HCT116 (cell line): ENCODE results near the gene MT3. TPM values are rescaled to one million over a fixed set of nuclear protein-coding genes. Genes with fewer than 3 reads are reported as not detected.

Experiments
- ATAC-seq: fragments of 200-7000 bp; cut with Tn5 transposase; 2 replicates; pipeline ENCODE4 v1.9.1; 2020; ENCODE audit warnings: mild to moderate bottlenecking, moderate library complexity
- BruUV-seq: library from RNA; stranded (reverse); fragments of 400-500 nt; replicated peaks from 2 replicates; lab custom pipeline; 2021; lab: Mats Ljungman, UMichigan
- CTCF ChIA-PET: fragments of 300-600 bp; sonication (Branson Sonifier 250); formaldehyde crosslinking; loops from one replicate; lab custom pipeline; 2021; ENCODE audit warnings: antibody characterized with exemption; lab: Charles Lee
- POLR2A ChIA-PET: fragments of 300-600, 350-600 bp; sonication (Branson Sonifier 250); formaldehyde crosslinking; loops from one replicate; lab custom pipeline; 2021; ENCODE audit warnings: antibody characterized with exemption; lab: Charles Lee
- RAD21 ChIA-PET, 2 experiments: fragments of 300-600 bp; sonication (Branson Sonifier 250); formaldehyde crosslinking; loops; one replicate each; lab custom pipeline; 2023; ENCODE audit warnings: low total read pairs in 2 of 2; ENCODE audit not compliant: uncharacterized antibody in 2 of 2, unreplicated experiment in 2 of 2, low non-redundant PET in 1 of 2; lab: Charles Lee
- DNase-seq: peaks from one replicate; pipeline ENCODE4 v3.0.0-alpha.2; 2010; ENCODE audit warnings: low read depth, low spot score
- H2AFZ ChIP-seq: fragments of 200-600 bp; shearing (Covaris generic), sonication (generic); 2 replicates; pipeline ENCODE4 v1.6.1; 2017; ENCODE audit warnings: low read depth, mixed run types, mixed read lengths, antibody characterized with exemption, low read length; ENCODE audit not compliant: poor library complexity, severe bottlenecking
- H3K27ac ChIP-seq: 2 replicates; pipeline ENCODE4 v1.5.1; 2012; ENCODE audit warnings: low read depth, low read length
- H3K27me3 ChIP-seq: fragments of 200-600 bp; sonication (generic); 2 replicates; pipeline ENCODE4 v1.6.1; 2016; ENCODE audit warnings: mixed run types, low read length, mixed read lengths; ENCODE audit not compliant: insufficient read depth
- H3K36me3 ChIP-seq, 2 experiments: fragments of 200-500 bp in 1 of 2; fragments of 200-600 bp in 1 of 2; sonication (Bioruptor generic) in 1 of 2; sonication (generic) in 1 of 2; 2 replicates each; pipeline versions ENCODE4 v1.5.1 to v1.6.1; 2014 to 2016; ENCODE audit warnings: low read length in 2 of 2, inconsistent platforms in 1 of 2, mixed read lengths in 1 of 2, mixed run types in 1 of 2; ENCODE audit not compliant: insufficient read depth in 2 of 2, control insufficient read depth in 1 of 2
- H3K4me1 ChIP-seq, 2 experiments: fragments of 200-600 bp in 1 of 2; sonication (generic) in 1 of 2; 2 replicates each; pipeline versions ENCODE4 v1.5.1 to v1.6.1; 2012 to 2017; ENCODE audit warnings: low read length in 2 of 2, inconsistent platforms in 1 of 2, mild to moderate bottlenecking in 1 of 2, mixed read lengths in 1 of 2, mixed run types in 1 of 2, moderate library complexity in 1 of 2; ENCODE audit not compliant: insufficient read depth in 2 of 2, control insufficient read depth in 1 of 2
- H3K4me2 ChIP-seq: fragments of 200-600 bp; sonication (generic); 2 replicates; pipeline ENCODE4 v1.6.1; 2017; ENCODE audit warnings: mixed run types, low read length, mixed read lengths
- H3K4me3 ChIP-seq, 2 experiments: fragments of 200-600 bp in 1 of 2; sonication (generic) in 1 of 2; replicated peaks in 1 of 2; 2 replicates each; pipeline ENCODE4 v1.5.1; 2011 to 2016; ENCODE audit warnings: low read length in 2 of 2, control low read depth in 1 of 2, low read depth in 1 of 2, mild to moderate bottlenecking in 1 of 2, mixed read lengths in 1 of 2, mixed run types in 1 of 2
- H3K79me2 ChIP-seq: fragments of 200-600 bp; sonication (generic); 2 replicates; pipeline ENCODE4 v1.6.1; 2017; ENCODE audit warnings: mild to moderate bottlenecking, mixed run types, low read length, moderate library complexity, mixed read lengths; ENCODE audit not compliant: insufficient read depth
- H3K9ac ChIP-seq: fragments of 200-600 bp; sonication (generic); 2 replicates; pipeline ENCODE4 v1.6.1; 2016; ENCODE audit warnings: low read length, mixed read lengths
- H3K9me2 ChIP-seq: fragments of 200-600 bp; sonication (generic), shearing (Covaris generic); 2 replicates; pipeline ENCODE4 v1.6.1; 2017; ENCODE audit warnings: mixed run types, mild to moderate bottlenecking, moderate library complexity; ENCODE audit not compliant: insufficient read depth
- H3K9me3 ChIP-seq, 2 experiments: fragments of 200-500 bp in 1 of 2; fragments of 200-600 bp in 1 of 2; sonication (Bioruptor generic) in 1 of 2; sonication (generic) in 1 of 2; 2 replicates each; pipeline ENCODE4 v1.6.1; 2014 to 2017; ENCODE audit warnings: low read length in 2 of 2, mixed read lengths in 2 of 2, inconsistent platforms in 1 of 2, low read depth in 1 of 2, mild to moderate bottlenecking in 1 of 2, mixed run types in 1 of 2, moderate library complexity in 1 of 2; ENCODE audit not compliant: control insufficient read depth in 1 of 2, insufficient read depth in 1 of 2
- H4K20me1 ChIP-seq: fragments of 200-600 bp; sonication (generic), shearing (Covaris generic); 2 replicates; pipeline ENCODE4 v1.6.1; 2017; ENCODE audit warnings: mixed run types, mild to moderate bottlenecking, moderate library complexity; ENCODE audit not compliant: insufficient read depth
- CTCF ChIP-seq, 3 experiments: fragments of 200-600 bp in 1 of 3; sonication (generic) in 1 of 3; IDR thresholded peaks in 2 of 3; conservative IDR thresholded peaks in 1 of 3; 2 replicates each; pipeline ENCODE4 v1.5.1; 2012 to 2017; ENCODE audit warnings: low read depth in 2 of 3, low read length in 2 of 3, antibody characterized with exemption in 1 of 3, borderline replicate concordance in 1 of 3, control low read depth in 1 of 3, mild to moderate bottlenecking in 1 of 3, mixed read lengths in 1 of 3, mixed run types in 1 of 3, moderate library complexity in 1 of 3; ENCODE audit not compliant: insufficient read depth in 1 of 3
- EGR1 ChIP-seq: IDR thresholded peaks from 2 replicates; pipeline ENCODE4 v1.6.1; 2012; ENCODE audit warnings: low read depth
- EZH2phosphoT487 ChIP-seq: fragments of 200-600 bp; IDR thresholded peaks from 2 replicates; pipeline ENCODE4 v1.6.1; 2018; ENCODE audit warnings: antibody characterized with exemption, borderline replicate concordance
- POLR2A ChIP-seq: IDR thresholded peaks from 2 replicates; pipeline ENCODE4 v1.7.0; 2011; ENCODE audit warnings: borderline replicate concordance; ENCODE audit not compliant: insufficient read depth, insufficient read length; ENCODE audit errors: extremely low read depth
- RAD21 ChIP-seq: IDR thresholded peaks from 2 replicates; pipeline ENCODE4 v1.6.1; 2012; ENCODE audit warnings: low read depth, mild to moderate bottlenecking
- SIN3A ChIP-seq: IDR thresholded peaks from 2 replicates; pipeline ENCODE4 v1.6.1; 2012; ENCODE audit warnings: low read depth
- YY1 ChIP-seq: IDR thresholded peaks from 2 replicates; pipeline ENCODE4 v1.6.1; 2011; ENCODE audit warnings: low read length, low read depth, moderate library complexity, mild to moderate bottlenecking; ENCODE audit not compliant: insufficient replicate concordance; ENCODE audit errors: extremely low read depth
- intact Hi-C: fragments of 100-400 bp; cut with micrococcal nuclease; formaldehyde crosslinking; loops from 2 replicates; pipeline ENCODE4 v1.10.0; 2022
- total RNA-seq: library from RNA; stranded (reverse); gene quantifications from one replicate; pipeline ENCODE4 v1.2.1, GENCODE V29; 2021; ENCODE audit not compliant: unreplicated experiment
- TF ChIP-seq, protein P1 (sequence below): IDR thresholded peaks from 2 replicates; pipeline ENCODE4 v1.6.1; 2012

The MT3 gene
- total RNA-seq, 1 experiment from 2014 or later, result not detected

GRCh38 chr16:56560447-56560846 lies 28.9 kb upstream of the MT3 start:
- no peak overlapping the region for H2AFZ ChIP-seq
- no peaks in the 10 kb centered on the region for H3K4me1 ChIP-seq
- no peak overlapping the region for H3K4me2 ChIP-seq
- no peaks in the 10 kb centered on the region for H3K36me3 ChIP-seq
- H3K9me2 ChIP-seq, result no peaks in the 10 kb centered on the region
- TF ChIP-seq YY1 (no peak), RAD21 (no peak), POLR2A (no peak), EGR1 (no peak)
- TF ChIP-seq, protein P1, sequence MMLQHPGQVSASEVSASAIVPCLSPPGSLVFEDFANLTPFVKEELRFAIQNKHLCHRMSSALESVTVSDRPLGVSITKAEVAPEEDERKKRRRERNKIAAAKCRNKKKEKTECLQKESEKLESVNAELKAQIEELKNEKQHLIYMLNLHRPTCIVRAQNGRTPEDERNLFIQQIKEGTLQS, result no peak
- H3K9ac ChIP-seq, result no peak overlapping the region
- ATAC-seq (no peak), DNase-seq (no peak)
- RAD21 ChIA-PET, result no interaction called here
- H3K27ac ChIP-seq, result no peak overlapping the region
- H3K27me3 ChIP-seq, result peaks cover 10% of the 10 kb centered on the region
- CTCF ChIA-PET, result no interaction called here
- intact Hi-C loops, result no loop called here
- POLR2A ChIA-PET, result no interaction called here
- no peaks in the 10 kb centered on the region for H3K9me3 ChIP-seq
- no peak overlapping the region for H3K4me3 ChIP-seq
- H4K20me1 ChIP-seq, result no peaks in the 10 kb centered on the region
- no peaks in the 10 kb centered on the region for H3K79me2 ChIP-seq
- no TSS peak for BruUV-seq

GRCh38 chr16:56561126-56561525 lies 28.2 kb upstream of the MT3 start:
- Histone ChIP-seq H3K4me1 (no peaks in the 10 kb centered on the region), H3K27me3 (peaks cover 8% of the 10 kb centered on the region), H2AFZ (no peak overlapping the region), H3K79me2 (no peaks in the 10 kb centered on the region), H3K4me2 (no peak overlapping the region), H3K9me2 (no peaks in the 10 kb centered on the region), H3K9me3 (no peaks in the 10 kb centered on the region), H3K4me3 (no peak overlapping the region), H3K36me3 (no peaks in the 10 kb centered on the region), H4K20me1 (no peaks in the 10 kb centered on the region), H3K27ac (no peak overlapping the region), H3K9ac (no peak overlapping the region)
- ChIA-PET POLR2A (no interaction called here), CTCF (no interaction called here), RAD21 (no interaction called here)
- no peak for TF ChIP-seq EZH2phosphoT487
- TF ChIP-seq CTCF (IDR thresholded peaks at IDR 0.05 in 2 of 3, conservative IDR thresholded peaks at IDR 0.05 in 1 of 3; ENCODE audit: borderline replicate concordance in 1 of 3, insufficient read depth in 1 of 3, low read depth in 2 of 3, low read length in 2 of 3), result no peak
- no peak for TF ChIP-seq SIN3A
- no peak for TF ChIP-seq EGR1
- ATAC-seq, result no peak
- intact Hi-C loops, result no loop called here
- BruUV-seq, result no TSS peak
- no peak for DNase-seq
